DOHH2 (cell line): ENCODE measurements around the gene SMARCAL1.

Experiments used
- H3F3A ChIP-seq: fragments of 200-600 bp; sonication (generic), shearing (Covaris generic); 2 replicates; pipeline ENCODE4 v1.6.0; 2016; ENCODE audit warnings: antibody characterized with exemption, mild to moderate bottlenecking; ENCODE audit not compliant: control insufficient read depth, insufficient read depth
- H3K27ac ChIP-seq: fragments of 200-600 bp; sonication (generic); 2 replicates; pipeline ENCODE4 v1.5.1; 2014; ENCODE audit warnings: low read depth, mild to moderate bottlenecking, low read length, moderate library complexity
- H3K27me3 ChIP-seq: fragments of 200-600 bp; sonication (generic); 2 replicates; pipeline ENCODE4 v1.6.1; 2014; ENCODE audit warnings: mild to moderate bottlenecking, low read length, mixed read lengths; ENCODE audit not compliant: control insufficient read depth
- H3K36me3 ChIP-seq: fragments of 200-600 bp; sonication (generic); 2 replicates; pipeline ENCODE4 v1.6.1; 2014; ENCODE audit warnings: mild to moderate bottlenecking, low read length, moderate library complexity, mixed read lengths; ENCODE audit not compliant: control insufficient read depth
- H3K4me1 ChIP-seq: fragments of 200-600 bp; sonication (generic); 2 replicates; pipeline ENCODE4 v1.6.1; 2014; ENCODE audit warnings: mild to moderate bottlenecking, low read length, mixed read lengths; ENCODE audit not compliant: control insufficient read depth
- H3K4me2 ChIP-seq: fragments of 200-600 bp; sonication (generic); 2 replicates; pipeline ENCODE4 v1.6.0; 2014; ENCODE audit warnings: mild to moderate bottlenecking, low read length, moderate library complexity
- H3K4me3 ChIP-seq: fragments of 200-600 bp; sonication (generic); 2 replicates; pipeline ENCODE4 v1.5.1; 2014; ENCODE audit warnings: mild to moderate bottlenecking, low read length, mixed read lengths
- H3K79me2 ChIP-seq: fragments of 200-600 bp; sonication (generic); 2 replicates; pipeline ENCODE4 v1.6.1; 2014; ENCODE audit warnings: mild to moderate bottlenecking, low read length, mixed read lengths; ENCODE audit not compliant: control insufficient read depth
- H3K9me2 ChIP-seq: fragments of 200-600 bp; sonication (generic); replicated peaks from 2 replicates; pipeline ENCODE4 v1.6.1; 2014; ENCODE audit warnings: mild to moderate bottlenecking, low read length, mixed read lengths; ENCODE audit not compliant: control insufficient read depth
- H3K9me3 ChIP-seq: fragments of 200-600 bp; sonication (generic); 2 replicates; pipeline ENCODE4 v1.6.1; 2014; ENCODE audit warnings: antibody characterized with exemption, low read length, mixed read lengths; ENCODE audit not compliant: control insufficient read depth, insufficient read depth
- H4K20me1 ChIP-seq: fragments of 200-600 bp; sonication (generic); 2 replicates; pipeline ENCODE4 v1.6.0; 2014; ENCODE audit warnings: low read depth, mild to moderate bottlenecking, antibody characterized with exemption, low read length, moderate library complexity; ENCODE audit not compliant: control insufficient read depth, insufficient read depth
- CTCF ChIP-seq: fragments of 200-600 bp; sonication (generic); IDR thresholded peaks from one replicate; pipeline ENCODE4 v1.5.1; 2014; ENCODE audit warnings: antibody characterized with exemption, mild to moderate bottlenecking, low read depth, low read length; ENCODE audit not compliant: poor library complexity, severe bottlenecking
- EZH2phosphoT487 ChIP-seq: fragments of 200-600 bp; sonication (generic); IDR thresholded peaks from 2 replicates; pipeline ENCODE4 v1.6.1; 2017; ENCODE audit warnings: borderline replicate concordance, mild to moderate bottlenecking, antibody characterized with exemption, low read length, moderate library complexity, mixed read lengths

SMARCAL1 gene

GRCh38 chr2:216406826-216407225, 5.5 kb upstream of the SMARCAL1 start:
- Histone ChIP-seq H3K9me2 (no peaks in the 10 kb centered on the region), H4K20me1 (no peaks in the 10 kb centered on the region), H3K4me3 (no peak overlapping the region), H3K27ac (no peak overlapping the region), H3K79me2 (no peaks in the 10 kb centered on the region), H3K4me2 (no peak overlapping the region), H3K36me3 (no peaks in the 10 kb centered on the region), H3K27me3 (peaks cover 19% of the 10 kb centered on the region), H3K4me1 (peaks cover 9% of the 10 kb centered on the region), H3K9me3 (no peaks in the 10 kb centered on the region), H3F3A (no peaks in the 10 kb centered on the region)
- no peak for TF ChIP-seq EZH2phosphoT487
- TF ChIP-seq CTCF: no peak

GRCh38 chr2:216408426-216409290, 3.6 kb upstream of the SMARCAL1 start:
- TF ChIP-seq EZH2phosphoT487 (no peak), CTCF (peak; percentile 18)
- Histone ChIP-seq H3K9me3 (no peaks in the 10 kb centered on the region), H3K9me2 (no peaks in the 10 kb centered on the region), H3K36me3 (no peaks in the 10 kb centered on the region), H4K20me1 (no peaks in the 10 kb centered on the region), H3K79me2 (peaks cover 9% of the 10 kb centered on the region), H3K4me1 (peaks cover 18% of the 10 kb centered on the region), H3K27ac (no peak overlapping the region), H3K4me2 (no peak overlapping the region), H3F3A (no peaks in the 10 kb centered on the region), H3K4me3 (no peak overlapping the region), H3K27me3 (peaks cover 19% of the 10 kb centered on the region)

GRCh38 chr2:216410550-216410949, 1.7 kb upstream of the SMARCAL1 start:
- Histone ChIP-seq H3F3A (no peaks in the 10 kb centered on the region), H3K36me3 (peaks cover 9% of the 10 kb centered on the region), H3K9me2 (no peaks in the 10 kb centered on the region), H3K27me3 (peaks cover 19% of the 10 kb centered on the region), H3K4me1 (peaks cover 18% of the 10 kb centered on the region), H4K20me1 (no peaks in the 10 kb centered on the region), H3K4me3 (no peak overlapping the region), H3K9me3 (no peaks in the 10 kb centered on the region), H3K79me2 (peaks cover 12% of the 10 kb centered on the region), H3K4me2 (no peak overlapping the region), H3K27ac (no peak overlapping the region)
- TF ChIP-seq CTCF (no peak), EZH2phosphoT487 (no peak)
